GM13976 (cell line): Measurements from ENCODE around the gene L3MBTL3.
"Not testable (repeated sequence)": the region's sequence is repeated elsewhere in the genome, so short reads cannot be mapped to it uniquely, and the experiment has no call there.

Source experiments
- DNase-seq: peaks from one replicate; pipeline ENCODE4 v3.0.0; 2012; ENCODE audit warnings: low spot score
- in situ Hi-C: fragments of 300-500 bp; cut with MboI; formaldehyde crosslinking; loops from one replicate; pipeline ENCODE4 v1.12.0; 2022; ENCODE audit warnings: low sequenced_read_pairs, mixed read lengths, inconsistent platforms; ENCODE audit not compliant: unreplicated experiment
- TF ChIP-seq, protein P1 (sequence below): IDR thresholded peaks from 2 replicates; pipeline ENCODE4 v1.5.1; 2012; ENCODE audit warnings: borderline replicate concordance, mild to moderate bottlenecking; ENCODE audit not compliant: insufficient read depth; ENCODE audit errors: extremely low read depth, missing control alignments, control extremely low read depth

Gene L3MBTL3

GRCh38 chr6:130148181-130148580, 129.8 kb downstream of the L3MBTL3 start:
- in situ Hi-C loops, result no loop called here
- DNase-seq, result no peak
- TF ChIP-seq, protein P1, sequence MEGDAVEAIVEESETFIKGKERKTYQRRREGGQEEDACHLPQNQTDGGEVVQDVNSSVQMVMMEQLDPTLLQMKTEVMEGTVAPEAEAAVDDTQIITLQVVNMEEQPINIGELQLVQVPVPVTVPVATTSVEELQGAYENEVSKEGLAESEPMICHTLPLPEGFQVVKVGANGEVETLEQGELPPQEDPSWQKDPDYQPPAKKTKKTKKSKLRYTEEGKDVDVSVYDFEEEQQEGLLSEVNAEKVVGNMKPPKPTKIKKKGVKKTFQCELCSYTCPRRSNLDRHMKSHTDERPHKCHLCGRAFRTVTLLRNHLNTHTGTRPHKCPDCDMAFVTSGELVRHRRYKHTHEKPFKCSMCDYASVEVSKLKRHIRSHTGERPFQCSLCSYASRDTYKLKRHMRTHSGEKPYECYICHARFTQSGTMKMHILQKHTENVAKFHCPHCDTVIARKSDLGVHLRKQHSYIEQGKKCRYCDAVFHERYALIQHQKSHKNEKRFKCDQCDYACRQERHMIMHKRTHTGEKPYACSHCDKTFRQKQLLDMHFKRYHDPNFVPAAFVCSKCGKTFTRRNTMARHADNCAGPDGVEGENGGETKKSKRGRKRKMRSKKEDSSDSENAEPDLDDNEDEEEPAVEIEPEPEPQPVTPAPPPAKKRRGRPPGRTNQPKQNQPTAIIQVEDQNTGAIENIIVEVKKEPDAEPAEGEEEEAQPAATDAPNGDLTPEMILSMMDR, result no peak

- in situ Hi-C loops, DNase-seq: not testable (repeated sequence)
Measured at GRCh38 chr6:130149016-130149415, 130.6 kb downstream of the L3MBTL3 start.

DNA sequence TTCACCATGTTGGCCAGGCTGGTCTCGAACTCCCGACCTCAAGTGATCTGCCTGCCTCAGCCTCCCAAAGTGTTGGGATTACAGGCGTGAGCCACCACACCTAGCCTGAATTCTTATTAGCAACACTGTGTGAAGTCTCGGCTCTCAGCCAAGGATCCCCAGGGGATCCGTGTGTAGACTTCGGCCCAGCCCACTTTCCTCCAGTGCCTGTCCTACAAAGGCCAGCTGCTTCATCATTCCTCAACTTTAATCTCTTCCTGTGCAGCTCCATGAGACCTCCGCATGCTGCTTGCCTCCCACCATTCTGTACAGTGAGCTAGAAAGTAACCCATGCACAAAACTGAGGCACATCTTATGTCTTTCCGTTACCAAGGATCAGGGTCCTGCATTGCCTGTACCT, 132.5 kb downstream of the L3MBTL3 start:
- TF ChIP-seq, protein P1, result no peak
- in situ Hi-C loops, result no loop called here
- no peak for DNase-seq

DNA sequence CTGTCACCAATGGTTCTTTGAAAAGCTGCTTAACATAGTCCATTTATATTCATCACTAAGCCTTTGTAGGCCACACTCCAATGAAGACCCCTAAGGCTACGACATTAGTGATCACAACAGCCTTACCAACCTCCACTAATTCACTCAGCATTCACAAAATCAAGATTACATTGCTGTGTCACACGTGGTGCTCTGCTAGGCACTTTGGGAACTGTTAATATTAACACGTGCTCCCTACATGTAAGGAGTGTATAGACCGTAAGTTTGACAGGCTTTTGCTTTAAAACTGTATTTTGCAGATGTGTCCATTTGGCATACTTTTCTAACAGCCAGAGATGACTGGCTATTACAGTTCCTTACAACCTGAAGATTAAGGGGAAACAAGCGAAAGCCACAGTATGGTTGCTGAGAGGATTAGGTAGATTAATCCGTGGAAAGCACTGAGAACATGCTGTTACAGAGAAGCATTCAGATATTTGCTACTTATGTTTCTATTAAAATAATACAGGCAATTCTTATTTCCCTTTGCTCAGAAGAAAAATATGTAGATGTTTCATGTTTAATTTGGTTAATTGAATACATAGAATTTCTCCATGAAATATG, 134.6 kb downstream of the L3MBTL3 start:
- no peak for DNase-seq
- TF ChIP-seq, protein P1, result no peak
- in situ Hi-C loops, result no loop called here

DNA sequence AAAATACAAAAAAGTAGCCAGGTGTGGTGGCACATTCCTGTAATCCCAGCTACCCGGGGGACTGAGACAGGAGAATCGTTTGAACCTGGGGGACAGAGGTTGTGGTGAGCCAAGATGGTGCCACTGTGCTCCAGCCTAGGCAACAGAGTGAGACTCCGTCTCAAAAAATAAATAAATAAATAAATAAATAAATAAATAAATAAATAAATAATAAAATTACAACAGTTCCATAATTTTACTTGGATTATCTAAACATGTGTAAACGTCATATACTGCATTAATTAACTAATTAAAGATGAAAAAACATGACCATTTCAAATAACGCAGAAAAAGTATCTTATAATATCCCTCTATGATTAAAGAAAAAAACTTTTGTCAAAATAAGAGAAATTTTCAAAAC, 138.5 kb downstream of the L3MBTL3 start:
- TF ChIP-seq, protein P1, result no peak
- no peak for DNase-seq
- in situ Hi-C loops, result no loop called here

GRCh38 chr6:130158056-130158455, 139.7 kb downstream of the L3MBTL3 start:
- in situ Hi-C loops, result no loop called here
- TF ChIP-seq, protein P1, result no peak
- DNase-seq, result no peak

- no peak for DNase-seq
- in situ Hi-C loops, result no loop called here
- TF ChIP-seq, protein P1, result no peak
Measured at GRCh38 chr6:130158548-130158947, 140.2 kb downstream of the L3MBTL3 start.
